Astrocyte (in vitro differentiated cells and primary cell): Measurements from ENCODE around the gene CTXND2. TPM values are rescaled to one million over a fixed set of nuclear protein-coding genes. Genes with fewer than 3 reads are reported as not detected.
"Not testable (repeated sequence)": the region's sequence is repeated elsewhere in the genome, so short reads cannot be mapped to it uniquely, and the experiment has no call there.

Experiments used
- DNase-seq: peaks from one replicate; pipeline ENCODE4 v3.0.0-alpha.2; 2010; ENCODE audit warnings: low read depth
- FAIRE-seq: peaks from 2 replicates; lab custom pipeline; 2011; peaks lifted over from hg19 to GRCh38; lab: Jason Lieb, UNC
- H2AFZ ChIP-seq: 2 replicates; pipeline ENCODE4 v1.6.0; 2012; ENCODE audit warnings: low read depth, low read length, inconsistent platforms
- H3K27ac ChIP-seq: 2 replicates; pipeline ENCODE4 v1.5.1; 2011; ENCODE audit warnings: low read depth, low read length, inconsistent platforms
- H3K27me3 ChIP-seq: 2 replicates; pipeline ENCODE4 v1.6.0; 2011; ENCODE audit warnings: low read length, inconsistent platforms; ENCODE audit not compliant: insufficient read depth
- H3K36me3 ChIP-seq: 2 replicates; pipeline ENCODE4 v1.5.1; 2011; ENCODE audit warnings: low read length, inconsistent platforms; ENCODE audit not compliant: insufficient read depth
- H3K4me1 ChIP-seq: 2 replicates; pipeline ENCODE4 v1.5.1; 2011; ENCODE audit warnings: low read length, inconsistent platforms; ENCODE audit not compliant: insufficient read depth
- H3K4me2 ChIP-seq: 2 replicates; pipeline ENCODE4 v1.6.0; 2012; ENCODE audit warnings: low read length, inconsistent platforms
- H3K4me3 ChIP-seq: 2 replicates; pipeline ENCODE4 v1.5.1; 2011; ENCODE audit warnings: low read depth, mild to moderate bottlenecking, low read length, inconsistent platforms; ENCODE audit not compliant: insufficient read depth
- H3K79me2 ChIP-seq: 2 replicates; pipeline ENCODE4 v1.6.0; 2012; ENCODE audit warnings: mild to moderate bottlenecking, low read length, inconsistent platforms; ENCODE audit not compliant: insufficient read depth
- H3K9ac ChIP-seq: 2 replicates; pipeline ENCODE4 v1.6.0; 2012; ENCODE audit warnings: mild to moderate bottlenecking, low read length, inconsistent platforms
- H3K9me3 ChIP-seq: 2 replicates; pipeline ENCODE4 v1.5.1; 2012; ENCODE audit warnings: low read depth, mild to moderate bottlenecking, low read length, inconsistent platforms; ENCODE audit not compliant: insufficient read depth
- H4K20me1 ChIP-seq: 2 replicates; pipeline ENCODE4 v1.6.0; 2012; ENCODE audit warnings: low read length, inconsistent platforms; ENCODE audit not compliant: insufficient read depth
- H3K27ac Mint-ChIP-seq: one replicate; pipeline ENCODE4 v1.8.0; 2021; ENCODE audit warnings: mild to moderate bottlenecking, mixed read lengths; ENCODE audit not compliant: unreplicated experiment
- H3K27me3 Mint-ChIP-seq: one replicate; pipeline ENCODE4 v1.8.0; 2021; ENCODE audit warnings: low read depth, mixed read lengths; ENCODE audit not compliant: unreplicated experiment
- H3K36me3 Mint-ChIP-seq: one replicate; pipeline ENCODE4 v1.8.0; 2021; ENCODE audit warnings: low read depth, mixed read lengths; ENCODE audit not compliant: unreplicated experiment
- H3K4me1 Mint-ChIP-seq: one replicate; pipeline ENCODE4 v1.8.0; 2021; ENCODE audit warnings: low read depth, mixed read lengths; ENCODE audit not compliant: unreplicated experiment
- H3K4me3 Mint-ChIP-seq: one replicate; pipeline ENCODE4 v1.8.0; 2021; ENCODE audit warnings: mild to moderate bottlenecking, moderate library complexity, mixed read lengths; ENCODE audit not compliant: unreplicated experiment
- H3K9me3 Mint-ChIP-seq: one replicate; pipeline ENCODE4 v1.8.0; 2021; ENCODE audit warnings: mild to moderate bottlenecking, mixed read lengths; ENCODE audit not compliant: unreplicated experiment
- EZH2 ChIP-seq: IDR thresholded peaks from 2 replicates; pipeline ENCODE4 v1.6.1; 2012; ENCODE audit warnings: mild to moderate bottlenecking, low read length, inconsistent platforms; ENCODE audit not compliant: insufficient read depth
- total RNA-seq: library from RNA; stranded (reverse); gene quantifications from 2 replicates; pipeline ENCODE4 v1.2.1, GENCODE V29; 2021
- TF ChIP-seq, protein P1 (sequence below): IDR thresholded peaks from 2 replicates; pipeline ENCODE4 v1.5.1; 2011; ENCODE audit warnings: low read depth, mild to moderate bottlenecking, inconsistent platforms, low read length, moderate library complexity; ENCODE audit not compliant: insufficient read depth

Gene CTXND2
- total RNA-seq, 1 donor from 2014 or later, result not detected

DNA sequence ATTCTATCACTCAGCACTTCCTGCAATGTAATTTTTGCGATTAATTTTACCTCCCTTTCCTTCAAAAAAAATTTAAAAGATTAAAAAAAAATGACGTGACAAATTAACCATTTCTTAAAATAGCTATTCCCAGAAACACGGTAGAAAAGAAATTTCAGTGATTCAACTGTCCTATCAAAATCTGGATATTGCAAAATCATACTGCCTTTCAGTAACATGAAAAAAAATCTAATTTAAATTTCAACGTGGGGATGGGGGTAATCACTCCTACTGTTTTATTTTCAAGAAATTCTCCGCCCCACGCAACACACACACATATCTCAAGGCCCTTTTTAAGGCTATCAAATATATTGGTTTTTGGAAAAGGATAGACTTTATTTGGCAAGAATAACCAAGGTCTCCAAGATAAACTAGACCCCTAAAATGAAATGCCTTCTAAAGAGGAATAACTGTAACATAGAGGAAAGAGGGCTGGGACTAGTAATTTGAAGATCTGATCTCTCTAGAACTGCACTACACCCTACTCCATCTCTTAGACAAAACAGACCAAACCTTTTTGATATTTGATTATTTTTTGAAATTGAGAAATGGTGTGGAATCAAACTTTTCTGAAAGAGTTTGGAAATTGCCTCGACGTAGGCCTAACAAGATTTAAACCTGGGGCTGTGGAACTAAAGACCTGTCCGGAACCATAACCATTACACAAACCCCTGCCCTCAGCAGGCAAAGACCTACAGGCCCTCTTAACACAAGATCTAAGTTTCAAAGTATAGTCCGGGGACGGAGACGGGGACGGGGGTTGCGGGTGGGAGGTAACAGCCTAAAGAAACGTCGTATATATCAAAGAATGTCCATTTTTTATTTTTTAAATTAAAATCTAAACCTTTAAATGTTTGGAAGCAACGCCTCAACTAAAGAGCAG, 11.5 kb upstream of the CTXND2 start:
- no peak for TF ChIP-seq EZH2
- H3K27ac ChIP-seq, result peak overlapping the region; percentile 76
- peak overlapping the region; percentile 89 for H3K9ac ChIP-seq
- DNase-seq, result no peak
- Mint-ChIP-seq H3K4me3 (peak overlapping the region; percentile 89), H3K9me3 (no peaks in the 10 kb centered on the region), H3K4me1 (peaks cover 10% of the 10 kb centered on the region), H3K27ac (peak overlapping the region; percentile 60), H3K36me3 (peaks cover 5% of the 10 kb centered on the region), H3K27me3 (no peaks in the 10 kb centered on the region)
- peak overlapping the region; percentile 58 for H2AFZ ChIP-seq
- peak overlapping the region; percentile 90 for H3K4me2 ChIP-seq
- peak overlapping the region; percentile 90 for H3K4me3 ChIP-seq
- H4K20me1 ChIP-seq, result peaks cover 29% of the 10 kb centered on the region
- peaks cover 9% of the 10 kb centered on the region for H3K4me1 ChIP-seq
- no peak for FAIRE-seq
- no peaks in the 10 kb centered on the region for H3K9me3 ChIP-seq
- H3K27me3 ChIP-seq, result no peaks in the 10 kb centered on the region
- H3K79me2 ChIP-seq, result peaks cover 49% of the 10 kb centered on the region
- H3K36me3 ChIP-seq, result peaks cover 4% of the 10 kb centered on the region

DNA sequence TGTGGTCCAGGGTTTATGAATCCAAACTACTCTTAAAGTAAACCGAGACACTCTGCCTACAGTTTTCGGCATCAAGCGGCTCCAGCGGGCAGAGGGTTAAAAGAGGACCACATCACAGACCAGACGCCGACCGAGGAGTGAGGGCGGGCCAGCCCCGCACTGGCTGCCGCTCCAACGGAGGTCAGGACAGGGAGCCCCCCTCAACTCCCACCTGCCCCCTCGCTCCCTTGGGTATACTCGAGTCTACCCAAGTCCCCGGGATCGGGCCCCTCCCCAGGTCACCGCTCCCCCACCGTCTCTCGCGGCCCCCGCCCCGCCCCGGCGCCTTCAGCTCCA, 10.8 kb upstream of the CTXND2 start:
- H3K9me3 ChIP-seq, result no peaks in the 10 kb centered on the region
- DNase-seq, result peak; percentile 32

DNA sequence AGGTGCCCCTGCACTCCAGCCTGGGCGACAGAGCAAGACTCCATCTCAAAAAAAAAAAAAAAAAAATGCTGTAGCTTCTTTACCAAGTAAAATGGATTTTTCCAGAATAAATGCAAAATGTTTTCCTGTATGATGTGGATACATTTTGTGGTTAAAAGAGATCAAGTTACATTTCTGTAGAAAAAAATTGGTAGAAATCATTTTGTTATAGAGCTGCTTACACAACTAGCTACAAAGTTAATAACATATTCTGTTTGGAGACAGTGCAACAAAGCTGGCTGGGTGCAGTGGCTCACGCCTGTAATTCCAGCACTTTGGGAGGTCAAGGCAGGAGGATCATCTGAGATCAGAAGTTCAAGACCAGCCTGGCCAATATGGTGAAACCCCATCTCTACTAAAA, 8.0 kb upstream of the CTXND2 start:
- H4K20me1 ChIP-seq, result peaks cover 11% of the 10 kb centered on the region
- not testable (repeated sequence) for H3K4me3 Mint-ChIP-seq, H3K27ac Mint-ChIP-seq, FAIRE-seq, H3K36me3 ChIP-seq, H3K9me3 ChIP-seq, H3K9me3 Mint-ChIP-seq, H3K9ac ChIP-seq, H3K27me3 Mint-ChIP-seq, H3K27ac ChIP-seq, H3K4me2 ChIP-seq, H3K4me3 ChIP-seq, DNase-seq, H3K27me3 ChIP-seq, H3K36me3 Mint-ChIP-seq, H2AFZ ChIP-seq
- peaks cover 15% of the 10 kb centered on the region for H3K4me1 ChIP-seq
- H3K79me2 ChIP-seq, result peaks cover 22% of the 10 kb centered on the region
- peaks cover 15% of the 10 kb centered on the region for H3K4me1 Mint-ChIP-seq

More for the DNA sequence above, 10.8 kb upstream of the CTXND2 start:
- no peaks in the 10 kb centered on the region for H3K27me3 ChIP-seq
- H2AFZ ChIP-seq, result peak overlapping the region; percentile 58
- peaks cover 43% of the 10 kb centered on the region for H3K79me2 ChIP-seq
- Mint-ChIP-seq H3K27me3 (no peaks in the 10 kb centered on the region), H3K4me3 (peak overlapping the region; percentile 89), H3K4me1 (peaks cover 10% of the 10 kb centered on the region), H3K36me3 (peaks cover 5% of the 10 kb centered on the region), H3K27ac (peak overlapping the region; percentile 60), H3K9me3 (no peaks in the 10 kb centered on the region)
- peak overlapping the region; percentile 90 for H3K4me3 ChIP-seq
- TF ChIP-seq, protein P1, sequence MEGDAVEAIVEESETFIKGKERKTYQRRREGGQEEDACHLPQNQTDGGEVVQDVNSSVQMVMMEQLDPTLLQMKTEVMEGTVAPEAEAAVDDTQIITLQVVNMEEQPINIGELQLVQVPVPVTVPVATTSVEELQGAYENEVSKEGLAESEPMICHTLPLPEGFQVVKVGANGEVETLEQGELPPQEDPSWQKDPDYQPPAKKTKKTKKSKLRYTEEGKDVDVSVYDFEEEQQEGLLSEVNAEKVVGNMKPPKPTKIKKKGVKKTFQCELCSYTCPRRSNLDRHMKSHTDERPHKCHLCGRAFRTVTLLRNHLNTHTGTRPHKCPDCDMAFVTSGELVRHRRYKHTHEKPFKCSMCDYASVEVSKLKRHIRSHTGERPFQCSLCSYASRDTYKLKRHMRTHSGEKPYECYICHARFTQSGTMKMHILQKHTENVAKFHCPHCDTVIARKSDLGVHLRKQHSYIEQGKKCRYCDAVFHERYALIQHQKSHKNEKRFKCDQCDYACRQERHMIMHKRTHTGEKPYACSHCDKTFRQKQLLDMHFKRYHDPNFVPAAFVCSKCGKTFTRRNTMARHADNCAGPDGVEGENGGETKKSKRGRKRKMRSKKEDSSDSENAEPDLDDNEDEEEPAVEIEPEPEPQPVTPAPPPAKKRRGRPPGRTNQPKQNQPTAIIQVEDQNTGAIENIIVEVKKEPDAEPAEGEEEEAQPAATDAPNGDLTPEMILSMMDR, result no peak
- TF ChIP-seq EZH2, result no peak
- H4K20me1 ChIP-seq, result peaks cover 23% of the 10 kb centered on the region
- H3K4me2 ChIP-seq, result peak overlapping the region; percentile 90
- H3K27ac ChIP-seq, result peak overlapping the region; percentile 76
- H3K4me1 ChIP-seq, result peaks cover 11% of the 10 kb centered on the region
- peaks cover 4% of the 10 kb centered on the region for H3K36me3 ChIP-seq
- FAIRE-seq, result no peak
- H3K9ac ChIP-seq, result peak overlapping the region; percentile 89
